Prostate gland (tissue), 2 donors: ENCODE data around the gene SLC24A3.

Experiments used
- CTCF ChIP-seq, 4 experiments: fragments of 200-600 bp in 2 of 4; fragments of 450-650 bp in 2 of 4; sonication (generic) in 2 of 4; IDR thresholded peaks; 1 replicate in 3 of 4; 2 replicates in 1 of 4; pipeline ENCODE4 v1.5.1; 2016 to 2019; ENCODE audit warnings: antibody characterized with exemption in 4 of 4, mild to moderate bottlenecking in 2 of 4, moderate library complexity in 2 of 4
- POLR2A ChIP-seq: fragments of 450-650 bp; IDR thresholded peaks from one replicate; pipeline ENCODE4 v1.6.1; 2016; ENCODE audit warnings: antibody characterized with exemption, mild to moderate bottlenecking

- no peak for TF ChIP-seq POLR2A
- TF ChIP-seq CTCF (IDR thresholded peaks at IDR 0.05): no peak
These were observed 39.8 kb upstream of the SLC24A3 start for GRCh38 chr20:19172637-19173036.
